ENCODE results near the gene LAMC1. TPM values are rescaled to one million over a fixed set of nuclear protein-coding genes. Genes with fewer than 3 reads are reported as not detected.
A peak's percentile ranks its signal among the peaks of the same experiment; 100 is the strongest.

The LAMC1 gene
- total and polyA plus RNA-seq, 4 donors: 23.4 to 272 (median 116) TPM

DNA sequence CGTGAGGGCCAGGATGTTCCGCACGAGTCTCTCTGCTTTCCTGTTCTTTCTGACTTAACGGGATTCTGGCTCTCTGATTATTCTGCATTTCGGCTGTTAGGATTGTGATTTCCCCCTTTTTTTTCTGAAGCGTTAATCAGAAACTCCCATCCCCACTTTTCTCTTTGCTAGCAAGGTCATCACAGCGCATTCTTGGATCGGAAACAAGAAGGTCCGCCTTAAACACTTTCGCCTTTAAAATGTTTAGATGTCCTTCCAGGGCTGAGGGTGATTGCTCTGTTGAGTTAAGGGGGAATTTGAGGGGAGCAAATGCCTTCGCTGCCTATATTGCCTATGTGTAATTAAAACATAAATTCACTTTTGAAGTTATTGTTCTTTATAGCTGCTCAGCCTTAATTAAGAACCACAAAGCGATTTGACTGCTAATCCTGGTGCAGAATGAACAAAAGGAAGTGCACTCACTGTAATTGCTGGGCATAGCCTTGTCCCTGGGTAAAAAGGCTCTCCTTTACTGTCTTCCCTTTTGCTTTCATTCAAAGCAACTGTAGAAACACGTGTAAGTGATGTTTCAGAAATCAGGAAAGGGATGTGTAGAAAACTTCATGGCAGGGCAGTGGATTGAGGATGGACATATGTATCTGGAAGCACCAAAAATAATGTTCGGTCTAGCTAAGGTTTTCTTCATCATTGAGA is 1.2 kb downstream of the LAMC1 start:
- no peak for ATAC-seq (ENCODE audit: insufficient read depth, low FRiP score)
- peak; percentile 16 to 66 (median 50) for DNase-seq
- H3K27me3 ChIP-seq (ENCODE audit: control insufficient read depth in 3 of 3, insufficient read depth in 3 of 3, low read length in 2 of 3): no peaks in the 10 kb centered on the region
- peaks cover 0 to 3% (median under 1%) of the 10 kb centered on the region in 4 donors for H3K36me3 ChIP-seq (ENCODE audit: control insufficient read depth in 4 of 4, insufficient read depth in 4 of 4, low read length in 4 of 4)
- H3K9me3 ChIP-seq (ENCODE audit: control insufficient read depth in 4 of 4, insufficient read depth in 3 of 4, low read length in 3 of 4): no peaks in the 10 kb centered on the region
- 4 to 6% methylated on average over 14 of the region's 14 CpGs for WGBS, 2 donors
- peak overlapping the region; percentile 88 for H3K4me3 ChIP-seq
- peak overlapping the region; percentile 97 to 100 for H3K27ac ChIP-seq (ENCODE audit: low read depth in 1 of 2, low read length in 1 of 2)
- TF ChIP-seq, protein P1, sequence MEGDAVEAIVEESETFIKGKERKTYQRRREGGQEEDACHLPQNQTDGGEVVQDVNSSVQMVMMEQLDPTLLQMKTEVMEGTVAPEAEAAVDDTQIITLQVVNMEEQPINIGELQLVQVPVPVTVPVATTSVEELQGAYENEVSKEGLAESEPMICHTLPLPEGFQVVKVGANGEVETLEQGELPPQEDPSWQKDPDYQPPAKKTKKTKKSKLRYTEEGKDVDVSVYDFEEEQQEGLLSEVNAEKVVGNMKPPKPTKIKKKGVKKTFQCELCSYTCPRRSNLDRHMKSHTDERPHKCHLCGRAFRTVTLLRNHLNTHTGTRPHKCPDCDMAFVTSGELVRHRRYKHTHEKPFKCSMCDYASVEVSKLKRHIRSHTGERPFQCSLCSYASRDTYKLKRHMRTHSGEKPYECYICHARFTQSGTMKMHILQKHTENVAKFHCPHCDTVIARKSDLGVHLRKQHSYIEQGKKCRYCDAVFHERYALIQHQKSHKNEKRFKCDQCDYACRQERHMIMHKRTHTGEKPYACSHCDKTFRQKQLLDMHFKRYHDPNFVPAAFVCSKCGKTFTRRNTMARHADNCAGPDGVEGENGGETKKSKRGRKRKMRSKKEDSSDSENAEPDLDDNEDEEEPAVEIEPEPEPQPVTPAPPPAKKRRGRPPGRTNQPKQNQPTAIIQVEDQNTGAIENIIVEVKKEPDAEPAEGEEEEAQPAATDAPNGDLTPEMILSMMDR (IDR thresholded peaks at IDR 0.05; ENCODE audit: control extremely low read depth, extremely low read depth): no peak
- peak overlapping the region; percentile 39 to 65 for H3K9ac ChIP-seq (ENCODE audit: insufficient read depth in 1 of 2, low read length in 2 of 2)
- H3K4me1 ChIP-seq (ENCODE audit: control insufficient read depth in 5 of 5, insufficient read depth in 5 of 5, low read length in 5 of 5): peaks cover 8 to 28% (median 9%) of the 10 kb centered on the region in 5 donors

DNA sequence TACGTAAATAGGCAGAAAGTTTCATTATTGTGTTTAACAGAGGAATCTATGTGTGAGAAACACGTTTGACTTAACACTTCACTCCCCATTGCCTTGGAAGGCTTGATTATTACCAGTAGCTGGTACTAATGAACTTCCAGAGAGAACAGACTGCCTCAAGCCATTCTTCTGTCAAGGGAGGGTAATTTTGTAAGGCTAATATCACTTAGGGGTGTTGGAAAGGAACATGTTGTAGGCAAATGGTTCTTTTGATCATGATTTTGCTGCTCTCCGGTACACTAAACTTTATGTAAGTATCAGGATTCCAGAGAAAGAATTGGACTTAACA is 1.8 kb downstream of the LAMC1 start:
- H3K27ac ChIP-seq (ENCODE audit: low read depth in 1 of 2, low read length in 1 of 2): peak overlapping the region in 1 of 2 donors; percentile 100
- peaks cover 10 to 33% (median 12%) of the 10 kb centered on the region in 5 donors for H3K4me1 ChIP-seq (ENCODE audit: control insufficient read depth in 5 of 5, insufficient read depth in 5 of 5, low read length in 5 of 5)
- peaks cover 0 to 3% (median under 1%) of the 10 kb centered on the region in 4 donors for H3K36me3 ChIP-seq (ENCODE audit: control insufficient read depth in 4 of 4, insufficient read depth in 4 of 4, low read length in 4 of 4)
- ATAC-seq (ENCODE audit: insufficient read depth, low FRiP score) (no peak), DNase-seq (no peak)
- H3K4me3 ChIP-seq: peak overlapping the region; percentile 88
- H3K9me3 ChIP-seq (ENCODE audit: control insufficient read depth in 4 of 4, insufficient read depth in 3 of 4, low read length in 3 of 4): no peaks in the 10 kb centered on the region
- peak overlapping the region; percentile 12 to 65 for H3K9ac ChIP-seq (ENCODE audit: insufficient read depth in 1 of 2, low read length in 2 of 2)
- WGBS, 2 donors: 30 to 33% methylated on average over 3 of the region's 3 CpGs
- H3K27me3 ChIP-seq (ENCODE audit: control insufficient read depth in 3 of 3, insufficient read depth in 3 of 3, low read length in 2 of 3): no peaks in the 10 kb centered on the region
- TF ChIP-seq, protein P1 (IDR thresholded peaks at IDR 0.05; ENCODE audit: control extremely low read depth, extremely low read depth): no peak

GRCh38 chr1:183025782-183026774 is 2.9 kb downstream of the LAMC1 start:
- DNase-seq (no peak), ATAC-seq (ENCODE audit: insufficient read depth, low FRiP score) (no peak)
- Histone ChIP-seq H3K27ac (ENCODE audit: low read depth in 1 of 2, low read length in 1 of 2) (peak overlapping the region in 1 of 2 donors; percentile 57), H3K9ac (ENCODE audit: insufficient read depth in 1 of 2, low read length in 2 of 2) (peak overlapping the region; percentile 37 to 65), H3K4me3 (no peak overlapping the region), H3K4me1 (ENCODE audit: control insufficient read depth in 5 of 5, insufficient read depth in 5 of 5, low read length in 5 of 5) (peaks cover 6 to 36% (median 12%) of the 10 kb centered on the region in 5 donors), H3K36me3 (ENCODE audit: control insufficient read depth in 4 of 4, insufficient read depth in 4 of 4, low read length in 4 of 4) (peaks cover 0 to 3% (median under 1%) of the 10 kb centered on the region in 4 donors), H3K9me3 (ENCODE audit: control insufficient read depth in 4 of 4, insufficient read depth in 3 of 4, low read length in 3 of 4) (no peaks in the 10 kb centered on the region), H3K27me3 (ENCODE audit: control insufficient read depth in 3 of 3, insufficient read depth in 3 of 3, low read length in 2 of 3) (no peaks in the 10 kb centered on the region)
- WGBS, 2 donors: 50 to 79% methylated on average over 4 of the region's 4 CpGs
- TF ChIP-seq, protein P1 (IDR thresholded peaks at IDR 0.05; ENCODE audit: control extremely low read depth, extremely low read depth): no peak
